Inferior parietal cortex (tissue), 1 donor: ENCODE data around the gene CD3E.

Source experiments
- DNase-seq: peaks from one replicate; pipeline ENCODE4 v3.0.0-alpha.2; 2016; ENCODE audit errors: extremely low spot score

CD3E gene

GRCh38 chr11:118322721-118323120 lies 18.2 kb downstream of the CD3E start:
- no peak for DNase-seq

GRCh38 chr11:118325283-118325682 lies 20.8 kb downstream of the CD3E start:
- DNase-seq: no peak

DNA sequence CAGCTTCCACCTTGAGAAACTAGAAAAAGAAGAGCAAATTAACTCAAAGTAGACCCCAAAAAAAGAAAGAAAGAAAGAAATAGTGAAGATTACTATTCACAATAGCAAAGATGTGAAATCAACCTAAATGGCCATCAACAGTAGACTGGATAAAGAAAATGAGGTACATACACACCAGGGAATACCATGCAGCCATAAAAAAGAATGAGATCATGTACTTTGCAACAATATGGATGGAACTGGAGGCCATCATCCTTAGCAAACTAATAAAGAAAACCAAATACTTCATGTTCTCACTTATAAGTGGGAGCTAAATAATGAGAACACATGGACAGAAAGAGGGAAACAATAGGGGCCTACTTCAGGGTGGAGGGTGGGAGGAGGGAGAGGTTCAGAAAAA lies 24.2 kb downstream of the CD3E start:
- no peak for DNase-seq

DNA sequence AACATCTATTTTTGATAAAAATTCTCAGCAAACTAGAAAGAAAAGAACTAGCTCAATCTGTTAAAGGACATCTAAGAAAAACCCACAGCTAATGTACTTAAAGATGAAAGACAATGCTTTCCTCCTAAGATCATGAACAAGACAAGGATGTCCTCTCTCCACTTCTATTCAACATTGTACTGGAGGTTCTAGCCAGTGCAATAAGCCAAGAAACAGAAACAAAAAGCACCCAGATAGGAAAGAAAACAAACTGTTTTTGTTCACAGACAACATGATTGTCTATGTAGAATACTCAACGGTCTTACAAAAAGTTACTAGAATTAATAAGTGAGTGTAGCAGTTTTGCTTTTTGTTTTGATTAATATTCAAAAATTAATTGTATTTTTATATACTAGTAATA lies 30.2 kb downstream of the CD3E start:
- no peak for DNase-seq

GRCh38 chr11:118338637-118339061 lies 34.1 kb downstream of the CD3E start:
- DNase-seq: no peak

- no peak for DNase-seq
These were observed 34.9 kb downstream of the CD3E start for GRCh38 chr11:118339281-118339961.

DNA sequence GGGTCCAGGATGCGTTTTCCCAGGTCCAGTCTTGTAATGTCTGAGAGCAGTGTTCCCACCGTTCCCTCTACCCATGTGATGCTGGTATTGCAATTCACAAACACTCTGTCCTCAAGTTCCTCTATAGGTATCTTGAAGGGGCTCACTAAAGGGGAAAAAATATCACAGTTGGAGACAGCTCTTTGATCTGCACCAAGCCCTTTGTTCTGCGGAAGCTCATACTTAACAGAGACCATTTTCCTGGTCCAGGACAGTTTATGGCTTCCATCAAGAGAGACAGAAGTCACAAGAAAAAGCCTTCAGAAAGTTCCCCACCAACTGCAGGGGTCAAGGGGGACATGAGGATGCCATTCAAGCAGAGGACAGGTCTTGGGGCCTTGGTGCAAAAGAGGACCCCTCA lies 35.9 kb downstream of the CD3E start:
- DNase-seq: no peak

DNA sequence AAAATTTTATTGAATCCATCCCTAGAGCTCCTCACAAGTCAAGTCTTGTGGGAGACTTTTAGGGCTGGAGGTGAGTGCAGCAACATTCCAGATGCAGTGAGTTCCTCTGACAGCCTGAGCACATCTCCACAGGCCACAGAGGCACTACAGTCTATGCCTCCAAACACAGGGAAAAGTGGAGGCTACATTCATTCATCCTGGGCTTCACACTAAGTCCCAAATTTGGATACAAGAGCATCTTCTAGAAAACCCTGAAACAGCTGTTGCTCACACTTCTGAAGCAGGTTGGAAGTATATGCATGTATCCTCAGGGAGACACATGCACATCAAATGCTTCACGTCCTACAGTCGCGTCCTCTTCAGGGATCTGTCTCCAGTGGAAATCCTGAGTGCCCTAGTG lies 36.7 kb downstream of the CD3E start:
- DNase-seq: no peak

DNA sequence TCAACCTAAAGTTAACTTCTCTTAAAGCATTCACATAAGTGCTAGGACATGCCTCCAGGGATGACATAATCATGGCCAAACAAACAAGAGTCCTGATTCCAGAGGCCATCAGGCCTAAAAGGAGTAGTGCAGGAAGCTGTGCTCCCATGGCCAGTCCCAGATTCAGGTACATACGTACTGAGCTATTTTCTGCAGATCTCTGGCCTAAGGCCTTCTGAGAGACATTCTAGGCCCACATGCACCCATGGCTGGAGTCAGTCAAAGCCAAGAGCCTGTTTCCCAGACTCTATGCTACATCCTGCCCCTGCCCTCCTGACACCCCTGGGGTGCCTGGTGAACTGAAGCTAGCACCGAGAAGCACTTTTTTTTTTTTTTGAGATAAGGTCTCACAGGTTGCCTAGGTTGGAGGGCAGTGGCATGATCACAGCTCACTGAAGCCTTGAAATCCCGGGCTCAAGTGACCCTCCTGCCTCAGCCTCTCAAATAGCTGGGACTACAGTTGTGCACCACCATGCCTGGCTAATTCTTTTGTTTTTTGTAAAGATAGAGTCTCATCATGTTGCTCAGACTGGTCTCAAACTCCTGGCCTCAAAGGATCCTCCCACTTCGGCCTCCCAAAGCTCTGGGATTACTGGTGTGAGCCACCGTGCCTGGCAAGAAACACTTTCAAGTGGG lies 37.4 kb downstream of the CD3E start:
- no peak for DNase-seq

GRCh38 chr11:118342503-118343161 lies 38.1 kb downstream of the CD3E start, which contains the start of gene CD3D:
Gene CD3D (minus strand): TSS chr11:118342705. CDS start chr11:118342607, 98 bp downstream.
- no peak for DNase-seq

GRCh38 chr11:118343248-118343647 lies 38.7 kb downstream of the CD3E start:
- DNase-seq: no peak

DNA sequence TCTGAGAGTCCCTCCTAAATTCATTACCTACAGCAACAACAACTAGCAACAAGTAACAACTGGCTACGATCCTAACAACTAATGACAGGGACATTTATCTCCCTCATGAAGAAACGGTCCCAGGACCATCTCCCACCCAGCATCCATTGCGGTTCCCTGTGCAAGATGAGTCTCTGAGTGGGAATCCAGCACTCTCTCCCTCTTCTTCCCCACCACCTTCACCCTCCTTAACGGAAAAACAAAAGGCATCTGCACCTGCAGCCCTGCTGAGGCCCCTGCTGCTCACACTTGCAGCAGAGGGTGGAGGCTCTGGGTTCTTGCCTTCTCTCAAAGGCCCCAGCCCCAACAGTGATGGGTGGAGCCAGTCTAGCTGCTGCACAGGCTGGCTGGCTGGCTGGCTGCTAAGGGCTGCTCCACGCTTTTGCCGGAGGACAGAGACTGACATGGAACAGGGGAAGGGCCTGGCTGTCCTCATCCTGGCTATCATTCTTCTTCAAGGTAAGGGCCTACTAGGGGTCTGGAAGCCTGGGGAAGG lies 39.5 kb downstream of the CD3E start, which contains the start of gene CD3G:
Gene CD3G (plus strand): TSS at position 364 of the 535 bp plus-strand sequence. CDS start 80 bp downstream, at position 444.
- DNase-seq: no peak

GRCh38 chr11:118349475-118349874 lies 44.9 kb downstream of the CD3E start:
- no peak for DNase-seq

DNA sequence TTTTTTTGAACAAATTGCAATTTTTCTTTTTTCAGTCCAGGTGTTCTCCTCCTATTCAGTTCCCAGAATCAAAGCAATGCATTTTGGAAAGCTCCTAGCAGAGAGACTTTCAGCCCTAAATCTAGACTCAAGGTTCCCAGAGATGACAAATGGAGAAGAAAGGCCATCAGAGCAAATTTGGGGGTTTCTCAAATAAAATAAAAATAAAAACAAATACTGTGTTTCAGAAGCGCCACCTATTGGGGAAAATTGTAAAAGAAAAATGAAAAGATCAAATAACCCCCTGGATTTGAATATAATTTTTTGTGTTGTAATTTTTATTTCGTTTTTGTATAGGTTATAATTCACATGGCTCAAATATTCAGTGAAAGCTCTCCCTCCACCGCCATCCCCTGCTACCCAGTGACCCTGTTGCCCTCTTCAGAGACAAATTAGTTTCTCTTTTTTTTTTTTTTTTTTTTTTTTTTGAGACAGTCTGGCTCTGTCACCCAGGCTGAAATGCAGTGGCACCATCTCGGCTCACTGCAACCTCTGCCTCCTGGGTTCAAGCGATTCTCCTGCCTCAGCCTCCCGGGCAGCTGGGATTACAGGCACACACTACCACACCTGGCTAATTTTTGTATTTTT lies 48.7 kb downstream of the CD3E start:
- DNase-seq: peak; percentile 68

- DNase-seq: no peak
These were observed 53.5 kb downstream of the CD3E start for GRCh38 chr11:118358071-118358470.

GRCh38 chr11:118359295-118359958 lies 54.9 kb downstream of the CD3E start, which contains the start of gene UBE4A:
Gene UBE4A (plus strand): TSS chr11:118359600. CDS start chr11:118365081, 5,481 bp downstream.
- DNase-seq: peak; percentile 97

DNA sequence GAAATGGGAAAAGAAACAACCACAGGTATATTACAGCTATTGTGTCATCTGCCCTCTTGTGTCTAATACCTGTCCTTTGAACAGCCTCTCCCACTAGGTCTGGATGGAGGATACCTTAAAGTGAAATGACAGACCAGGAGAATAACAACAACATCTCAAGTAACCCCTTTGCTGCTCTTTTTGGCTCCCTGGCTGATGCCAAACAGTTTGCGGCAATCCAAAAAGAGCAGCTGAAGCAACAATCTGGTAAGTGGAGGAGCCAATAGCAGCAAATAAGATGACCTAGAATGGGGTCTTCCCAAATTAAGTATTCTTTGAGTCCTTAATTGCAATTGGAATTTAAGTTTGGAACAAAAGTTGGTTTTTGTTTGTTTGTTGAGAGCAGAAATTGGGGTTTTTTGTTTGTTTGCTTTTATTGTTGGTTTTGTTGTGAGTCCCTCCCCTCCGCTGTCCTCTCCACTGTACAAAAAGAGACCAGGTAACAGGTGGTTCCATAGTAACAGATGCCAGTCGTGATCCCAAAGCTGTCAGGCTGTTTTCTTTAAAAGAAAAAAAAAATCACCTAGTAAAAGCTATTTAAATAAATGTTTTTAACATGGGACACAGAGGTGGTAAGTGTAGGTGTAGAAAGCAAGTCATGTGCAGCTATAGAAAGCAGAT lies 60.6 kb downstream of the CD3E start:
- DNase-seq: no peak
